Activated effector memory CD4-positive, alpha-beta T cell treated with Interleukin-2 at 50 U/mL for 16 hours (primary cell): Measurements from ENCODE around the gene RNF135.
"Not testable (repeated sequence)": the region's sequence is repeated elsewhere in the genome, so short reads cannot be mapped to it uniquely, and the experiment has no call there.

Experiments
- DNase-seq: peaks from one replicate; pipeline ENCODE4 v3.0.0-alpha.2; 2020

The RNF135 gene

DNA sequence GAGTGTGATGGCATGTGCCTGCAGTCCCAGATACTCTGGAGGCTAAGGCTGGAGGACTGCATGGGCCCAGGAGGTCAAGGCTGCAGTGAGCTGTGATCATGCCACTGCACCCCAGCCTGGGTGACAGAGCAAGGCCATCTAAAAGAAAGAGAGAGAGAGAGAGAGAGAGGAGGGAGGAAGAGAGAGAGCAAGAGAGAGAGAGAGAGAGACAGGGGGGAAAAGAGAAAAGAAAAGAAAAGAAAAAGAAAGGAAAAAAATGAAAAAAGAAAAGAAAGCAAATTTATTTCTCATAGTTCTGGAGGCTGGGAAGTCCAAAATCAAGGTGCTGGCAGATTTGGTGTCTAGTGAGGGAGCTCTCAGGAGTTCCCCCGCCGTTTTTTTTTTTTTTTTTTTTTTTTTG is 33.3 kb downstream of the RNF135 start:
- no peak for DNase-seq

DNA sequence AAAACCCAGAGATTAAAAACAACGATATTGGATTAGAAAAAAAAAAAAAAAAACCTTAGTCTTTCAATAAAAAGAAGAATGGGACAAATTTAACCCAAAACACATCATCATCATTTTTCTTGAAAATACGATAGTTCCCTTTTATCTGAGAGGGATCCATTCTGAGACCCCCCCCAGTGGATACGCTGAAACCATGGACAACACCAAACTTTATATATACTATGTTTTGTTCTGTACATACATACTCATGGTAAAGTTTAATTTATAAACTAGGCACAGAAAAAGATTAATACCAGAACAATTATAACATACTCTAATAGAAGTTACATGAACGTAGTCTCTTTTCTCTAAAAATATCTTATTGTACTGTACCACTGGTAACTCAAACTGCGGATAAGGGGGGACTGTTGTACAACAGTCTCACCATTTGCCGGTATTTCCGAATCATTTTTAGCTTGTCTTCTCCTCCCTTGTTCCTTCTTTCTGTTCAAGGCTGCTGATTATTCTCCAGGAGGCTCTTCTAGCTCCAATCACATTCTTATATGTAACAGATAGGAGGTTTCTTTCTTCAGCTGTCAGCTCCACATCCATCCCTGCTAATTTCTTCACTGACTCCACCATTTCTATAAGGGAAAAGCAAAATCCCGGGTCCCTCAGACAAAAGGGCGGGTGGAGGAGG is 37.0 kb downstream of the RNF135 start:
- DNase-seq = no peak

DNA sequence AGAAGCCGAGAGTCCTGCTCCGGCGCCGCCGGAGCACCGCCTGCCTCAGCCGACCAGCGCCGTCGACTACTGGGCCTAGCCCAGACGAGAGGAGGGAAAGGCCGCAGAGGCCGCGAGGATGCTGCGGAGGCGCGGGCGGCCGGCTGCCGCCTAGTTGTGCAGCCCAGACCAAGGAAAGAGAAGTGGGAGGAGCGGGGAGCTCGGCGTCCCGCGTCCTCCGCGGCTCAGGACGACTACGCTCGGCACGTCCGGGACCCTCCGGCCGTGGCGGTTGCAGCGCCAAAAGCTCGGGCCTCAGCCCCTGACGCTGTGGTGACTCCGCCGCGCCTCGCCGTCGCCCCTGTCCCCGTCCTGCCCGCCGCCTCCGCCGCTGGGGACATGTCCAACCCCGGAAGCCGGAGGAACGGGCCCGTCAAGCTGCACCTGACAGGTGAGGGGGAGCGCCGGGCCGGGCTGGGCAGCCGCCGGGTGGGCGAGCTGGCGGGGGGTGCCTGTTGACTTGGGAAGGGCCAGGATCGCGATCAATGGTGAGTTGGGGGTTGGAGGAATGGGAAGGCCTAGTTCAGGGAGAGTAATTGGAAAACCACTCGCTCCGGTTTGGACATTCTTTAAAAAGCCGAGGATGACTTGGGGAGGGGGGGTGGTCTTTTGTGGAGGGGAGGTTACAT is 37.7 kb downstream of the RNF135 start:
- peak; percentile 49 for DNase-seq

DNA sequence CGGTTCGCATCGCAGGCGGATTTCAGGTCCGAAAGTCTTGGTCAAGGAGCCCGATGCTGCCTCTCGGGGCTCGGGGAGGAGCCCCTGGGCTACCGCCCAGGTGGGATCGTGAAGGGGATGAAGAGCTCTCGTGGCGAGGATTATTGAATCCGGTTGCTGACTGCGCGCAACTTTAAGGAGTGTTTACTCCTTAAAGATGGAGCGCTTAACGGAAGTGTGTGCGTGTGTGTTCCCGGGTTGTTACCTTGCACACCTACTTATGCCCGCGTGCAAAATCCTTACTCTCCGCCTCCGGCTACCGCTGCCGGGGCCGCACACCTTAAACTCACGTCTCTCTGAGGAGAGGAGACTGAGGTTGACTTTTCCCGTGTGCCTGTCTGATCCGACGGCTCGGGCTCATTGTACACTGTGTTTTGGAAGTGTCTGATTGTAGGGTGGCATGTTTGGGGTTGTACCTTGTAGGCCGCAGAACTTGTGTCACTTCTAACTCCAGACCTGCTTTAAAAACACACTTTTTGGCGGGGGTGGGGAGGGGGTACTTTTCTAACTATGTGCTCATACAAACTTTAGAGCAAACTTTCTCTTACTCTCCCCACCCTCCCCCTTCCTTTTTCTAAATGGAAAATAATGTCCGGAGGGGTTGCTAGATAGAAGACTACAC is 38.3 kb downstream of the RNF135 start:
- DNase-seq = peak; percentile 16

DNA sequence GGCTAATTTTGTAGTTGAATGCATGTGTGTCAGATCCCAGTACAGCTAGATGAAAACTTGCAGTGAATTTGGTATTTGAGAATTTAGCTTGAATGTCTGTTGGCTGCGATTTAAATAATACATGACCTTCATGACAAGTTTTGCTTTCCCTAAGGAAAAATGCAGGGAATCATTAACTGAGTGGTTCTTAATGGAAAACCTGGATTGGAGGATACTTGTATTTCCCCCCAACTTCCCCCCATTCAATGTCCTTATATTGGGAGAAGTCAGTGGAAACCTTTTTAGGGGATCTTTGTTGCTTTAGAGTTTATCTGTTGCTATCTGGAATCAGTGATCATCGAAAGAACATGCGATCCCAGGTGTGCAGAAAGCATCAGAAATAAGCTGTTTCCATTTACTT is 39.2 kb downstream of the RNF135 start:
- DNase-seq = not testable (repeated sequence)

DNA sequence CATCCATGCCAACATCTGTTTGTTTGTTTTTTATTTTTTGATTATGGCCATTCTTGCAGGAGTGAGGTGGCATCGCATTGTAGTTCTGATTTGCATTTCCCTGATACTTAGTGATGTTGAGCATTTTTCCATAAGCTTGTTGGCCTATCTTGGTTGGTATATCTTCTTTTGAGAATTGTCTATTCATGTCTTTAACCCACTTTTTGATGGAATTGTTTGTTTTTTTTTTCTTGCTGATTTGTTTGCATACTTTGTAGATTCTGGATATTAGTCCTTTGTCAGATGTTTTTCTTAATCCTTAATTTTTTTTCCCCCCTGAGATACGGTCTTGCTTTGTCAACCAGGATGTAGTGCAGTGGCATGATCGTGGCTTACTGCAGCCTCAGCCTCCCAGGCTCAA is 43.0 kb downstream of the RNF135 start:
- no peak for DNase-seq

DNA sequence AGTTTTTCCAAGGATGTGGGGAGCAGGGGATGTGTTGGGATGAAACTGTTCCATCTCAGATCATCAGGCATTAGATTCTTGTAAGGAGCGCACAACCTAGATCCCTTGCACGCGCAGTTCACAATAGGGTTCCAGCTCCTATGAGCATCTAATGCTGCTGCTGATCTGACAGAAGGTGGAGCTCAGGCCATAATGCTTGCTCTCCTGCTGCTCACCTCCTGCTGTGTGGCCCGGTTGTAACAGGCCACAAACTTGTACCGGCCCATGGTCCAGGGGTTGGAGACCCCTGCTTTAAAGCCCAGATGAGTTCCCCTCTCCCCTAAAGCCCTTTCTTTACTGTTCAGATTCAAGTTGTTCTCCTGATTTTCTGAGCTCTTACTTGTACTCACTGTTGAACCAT is 44.8 kb downstream of the RNF135 start:
- no peak for DNase-seq

DNA sequence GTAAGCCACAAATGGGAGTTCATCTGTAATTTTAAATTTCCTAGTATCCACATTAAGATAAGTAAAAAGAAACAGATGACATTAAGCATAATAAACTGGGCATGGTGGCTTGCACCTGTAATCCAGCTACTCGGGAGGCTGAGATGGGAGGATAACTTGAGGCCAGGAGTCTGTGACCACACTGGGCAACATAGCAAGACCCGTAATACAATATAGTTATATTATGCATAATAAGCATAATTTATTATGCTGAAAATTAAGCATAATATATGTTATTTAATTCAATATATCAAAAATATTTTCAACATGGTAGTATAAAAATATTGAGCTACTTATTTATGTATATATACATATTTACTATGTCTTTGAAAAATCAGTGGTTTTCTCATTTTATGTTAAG is 48.2 kb downstream of the RNF135 start:
- no peak for DNase-seq

DNA sequence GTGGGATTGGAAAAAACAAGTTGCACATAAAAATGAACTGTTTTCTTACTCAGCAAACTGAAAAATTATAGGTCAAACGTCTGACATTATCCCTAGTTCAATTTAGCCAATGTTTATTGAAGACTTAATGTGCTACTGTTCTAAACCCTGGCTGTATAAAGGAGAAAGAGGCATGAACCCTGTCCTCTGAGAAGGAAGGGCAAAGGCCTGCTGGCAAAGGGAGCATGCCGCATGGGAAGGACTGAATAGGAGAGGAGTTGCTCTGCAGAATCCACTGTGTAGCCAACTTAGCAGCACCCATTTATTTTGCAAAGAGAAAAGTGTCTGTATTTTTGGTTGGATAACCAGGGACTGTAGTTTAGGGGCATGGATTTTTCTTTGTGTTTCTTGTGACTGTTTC is 52.3 kb downstream of the RNF135 start:
- DNase-seq = not testable (repeated sequence)

DNA sequence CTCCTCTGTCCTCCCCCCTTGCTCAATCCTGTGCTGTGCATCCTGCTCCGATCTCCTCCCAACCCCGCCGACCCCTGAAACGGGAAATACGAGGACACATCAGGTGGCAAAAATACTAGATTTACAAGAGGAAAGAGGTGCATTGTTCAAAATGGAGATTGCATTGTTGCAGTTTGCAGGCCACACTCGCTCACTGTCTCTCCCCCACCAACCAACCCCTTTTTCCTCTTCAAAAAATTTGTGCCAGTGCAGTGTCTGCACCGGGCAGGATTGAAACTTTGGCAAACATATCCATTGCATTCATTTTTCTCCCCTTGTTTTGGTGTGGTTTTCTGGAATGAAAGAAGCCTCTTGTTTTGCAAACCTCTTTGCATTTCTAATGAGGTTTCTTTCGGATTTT is 61.0 kb downstream of the RNF135 start:
- DNase-seq = no peak

DNA sequence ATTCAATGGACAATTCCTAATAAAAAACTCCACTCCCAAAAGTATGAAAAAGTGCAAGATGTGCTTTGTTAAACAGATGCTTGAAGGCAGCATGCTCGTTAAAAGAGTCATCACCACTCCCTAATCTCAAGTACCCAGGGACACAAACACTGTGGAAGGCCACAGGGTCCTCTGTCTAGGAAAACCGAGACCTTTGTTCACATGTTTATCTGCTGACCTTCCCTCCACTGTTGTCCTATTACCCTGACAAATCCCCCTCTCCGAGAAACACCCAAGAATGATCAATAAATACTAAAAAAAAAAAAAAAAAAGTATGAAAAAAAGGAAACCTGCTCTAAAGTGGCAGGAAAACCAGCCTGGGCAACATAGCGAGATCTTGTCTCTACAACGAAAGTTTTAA is 64.8 kb downstream of the RNF135 start:
- DNase-seq = not testable (repeated sequence)

DNA sequence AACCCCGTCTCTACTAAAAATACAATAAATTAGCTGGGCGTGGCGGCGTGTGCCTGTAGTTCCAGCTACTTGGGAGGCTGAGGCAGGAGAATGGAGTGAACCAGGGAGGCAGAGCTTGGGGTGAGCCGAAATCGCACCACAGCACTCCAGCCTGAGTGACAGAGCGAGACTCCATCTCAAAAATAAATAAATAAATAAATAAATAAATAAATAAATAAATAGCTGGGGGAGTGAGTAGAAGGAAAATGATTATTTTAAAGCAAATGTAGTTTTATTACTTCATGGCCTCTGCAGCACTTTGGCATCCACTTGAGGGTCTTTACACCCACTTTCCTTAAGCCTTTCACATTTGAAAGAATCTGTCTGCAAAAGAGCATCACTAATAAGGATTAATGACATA is 70.0 kb downstream of the RNF135 start:
- not testable (repeated sequence) for DNase-seq

DNA sequence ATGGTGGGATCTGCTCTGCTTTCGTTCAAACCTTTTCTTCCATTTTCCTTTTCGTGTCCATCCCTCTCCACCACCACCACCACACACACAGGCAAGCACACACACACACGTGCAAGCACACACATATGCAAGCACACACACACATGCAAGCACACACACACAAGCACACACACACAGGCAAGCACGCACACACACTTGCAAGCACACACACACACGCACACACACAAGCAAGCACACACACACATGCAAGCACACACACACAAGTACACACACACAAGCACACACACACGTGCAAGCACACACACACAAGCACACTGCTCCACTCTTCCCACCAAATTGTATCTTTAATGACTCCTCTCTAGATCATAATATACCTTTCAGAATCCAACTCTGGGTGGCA is 71.5 kb downstream of the RNF135 start:
- DNase-seq = not testable (repeated sequence)

DNA sequence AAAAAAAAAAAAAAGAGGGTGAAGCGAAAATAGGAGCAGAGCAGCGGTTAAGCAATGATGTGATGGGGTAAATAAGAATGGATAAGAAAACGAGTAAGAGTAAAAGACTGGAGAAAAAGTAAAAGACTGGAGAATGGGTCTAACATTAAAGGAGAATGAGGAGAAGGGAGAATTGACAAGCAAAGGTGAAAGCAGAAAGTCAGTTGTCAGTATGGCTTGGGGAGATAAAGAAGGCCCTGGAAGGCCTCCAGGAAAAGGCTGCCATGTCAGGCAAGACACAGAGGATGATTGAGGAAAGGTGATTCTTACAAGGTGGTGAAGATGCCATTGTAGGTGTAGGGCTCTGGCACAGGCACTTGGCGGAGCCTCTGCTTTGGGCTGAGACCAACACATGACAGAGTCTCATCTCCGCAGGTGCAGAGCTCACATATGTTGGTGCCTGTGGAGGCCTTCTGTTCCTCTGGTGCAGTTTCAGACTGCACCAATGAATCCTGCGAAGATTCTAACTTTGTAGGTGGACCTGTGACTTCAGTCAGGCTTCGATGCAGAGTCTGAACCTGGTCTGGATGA is 76.1 kb downstream of the RNF135 start:
- not testable (repeated sequence) for DNase-seq

DNA sequence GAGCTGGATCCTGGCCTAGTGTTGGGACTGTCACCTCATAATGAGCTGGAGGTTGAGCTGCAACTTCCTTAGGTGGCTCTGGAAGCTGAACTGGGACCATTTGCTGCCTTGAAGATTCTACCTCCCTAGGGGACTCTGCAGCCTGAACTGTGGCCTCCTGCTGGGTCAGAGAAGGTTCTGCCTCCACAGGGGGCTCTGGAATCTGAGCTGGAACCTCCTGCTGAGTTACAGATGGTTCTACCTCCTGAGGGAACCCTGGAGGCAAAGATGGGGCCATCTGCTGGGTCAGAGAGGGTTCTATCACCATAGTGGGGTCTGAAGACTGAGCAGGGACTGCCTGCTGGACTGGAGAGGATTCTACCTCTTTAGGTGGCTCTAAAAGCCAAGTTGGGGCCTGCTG is 77.3 kb downstream of the RNF135 start:
- no peak for DNase-seq

DNA sequence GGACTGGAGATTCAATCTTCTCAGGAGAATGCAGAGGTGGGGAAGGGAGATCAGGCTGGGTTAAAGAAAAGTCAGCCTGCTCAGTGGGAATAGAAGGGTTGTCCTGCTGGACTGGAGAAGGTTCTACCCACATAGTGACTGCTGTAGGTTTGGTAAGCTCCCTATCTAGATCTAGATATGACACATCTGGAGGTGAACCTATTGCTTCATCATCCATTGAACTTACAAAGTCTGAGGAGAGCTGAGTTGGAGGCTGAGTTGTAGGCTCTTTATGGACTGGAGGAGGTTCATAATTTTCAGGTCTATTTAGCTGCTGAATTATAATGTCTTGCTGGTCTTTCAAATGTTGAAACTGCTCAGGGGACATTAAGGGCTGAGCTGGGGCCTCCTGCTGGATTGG is 77.9 kb downstream of the RNF135 start:
- no peak for DNase-seq
